HCEC 1CT (cell line): ENCODE results near the gene CCR3.
"Not testable (repeated sequence)": the region's sequence is repeated elsewhere in the genome, so short reads cannot be mapped to it uniquely, and the experiment has no call there.

Experiments used
- DNase-seq: peaks from one replicate; pipeline ENCODE4 v3.0.0-alpha.2; 2017

The CCR3 gene

DNA sequence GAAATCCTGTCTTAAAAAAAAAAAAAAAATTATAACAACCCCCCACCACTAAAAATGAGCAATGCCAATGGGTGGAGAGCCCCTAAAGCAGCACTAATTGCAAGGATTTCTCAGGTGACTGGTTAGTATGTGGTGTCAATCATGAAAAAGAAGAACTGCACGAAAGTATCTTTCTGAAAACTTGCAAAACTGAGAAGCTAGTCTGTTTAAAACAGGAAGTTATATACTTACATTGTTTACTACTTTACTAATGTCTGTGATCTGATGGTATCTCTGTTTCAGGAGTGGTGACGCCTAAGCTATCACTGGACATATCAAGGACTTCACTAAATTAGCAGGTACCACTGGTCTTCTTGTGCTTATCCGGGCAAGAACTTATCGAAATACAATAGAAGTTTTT, at the start of gene CCR3:
TSS of gene CCR3 (plus strand) at position 341 of the 400 bp plus-strand sequence. CDS start 22,699 bp downstream, outside the sequence.
- no peak for DNase-seq

DNA sequence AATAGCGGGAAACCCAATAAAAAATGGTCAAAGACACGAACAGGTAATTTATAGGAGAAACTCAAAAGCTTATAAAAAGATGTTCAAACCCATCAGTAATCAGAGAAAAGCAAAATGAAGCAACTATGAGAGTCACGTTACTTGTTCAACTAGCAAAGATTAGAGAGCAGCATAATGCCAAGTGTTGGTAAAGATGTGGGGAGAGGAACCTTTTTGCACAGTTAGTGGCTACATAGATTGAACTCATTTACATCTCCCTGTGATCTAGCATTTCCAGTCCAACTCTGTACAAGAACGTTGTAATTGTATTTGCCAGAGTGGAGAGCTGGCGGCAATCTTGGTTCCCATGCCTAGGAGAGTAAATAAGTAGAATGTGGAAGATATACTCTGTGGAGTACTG, 49.3 kb upstream of the CCR3 start:
- no peak for DNase-seq

DNA sequence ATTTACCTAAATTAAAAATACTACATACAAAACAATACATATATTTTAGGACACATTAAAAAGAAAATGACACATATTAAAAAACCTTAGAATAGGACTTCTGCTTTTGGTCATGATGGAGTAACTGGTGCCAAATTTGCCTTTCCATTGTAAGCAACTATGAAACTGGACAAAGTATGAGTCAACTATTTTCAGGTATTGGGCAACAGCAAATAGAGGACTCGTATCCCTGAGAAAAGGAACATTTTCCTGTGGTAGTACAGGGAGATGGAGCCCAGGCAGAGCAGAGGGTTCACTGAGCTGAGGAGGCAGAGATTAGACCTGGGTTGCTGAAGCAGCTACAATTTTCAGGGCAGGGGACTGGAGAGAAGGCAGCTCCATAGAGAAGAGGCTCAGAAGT, 48.8 kb upstream of the CCR3 start:
- peak; percentile 56 for DNase-seq

DNA sequence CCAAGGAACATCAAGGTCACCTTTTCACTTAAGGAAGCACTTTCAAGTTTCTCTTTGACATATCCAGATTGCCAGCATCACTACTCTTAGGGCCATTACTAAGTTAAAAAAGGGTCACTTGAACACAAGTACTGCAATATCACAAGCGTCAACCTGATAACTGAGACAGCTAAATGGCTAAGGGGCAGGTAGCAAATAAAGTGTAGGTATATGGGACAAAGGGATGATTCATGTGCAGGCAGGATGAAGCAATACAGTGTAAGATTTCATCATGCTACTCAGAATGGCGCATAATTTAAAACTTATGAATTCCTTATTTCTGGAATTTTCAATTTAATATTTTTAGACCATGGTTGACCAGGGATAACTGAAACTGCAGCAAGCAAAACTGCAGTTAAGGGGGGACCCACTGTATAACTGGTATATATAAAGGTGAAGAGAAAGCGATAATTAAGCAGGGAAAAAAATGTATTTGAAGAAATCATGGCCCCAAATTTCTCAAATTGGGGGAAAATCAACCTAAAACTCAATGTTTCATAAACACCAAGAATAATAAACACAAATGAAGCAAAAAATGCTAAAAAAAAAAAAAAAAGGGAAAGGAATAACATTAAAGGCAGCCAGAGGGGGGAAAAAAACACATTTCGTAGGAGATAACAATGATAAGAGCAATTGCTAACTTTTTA, 47.2 kb upstream of the CCR3 start:
- DNase-seq: no peak

DNA sequence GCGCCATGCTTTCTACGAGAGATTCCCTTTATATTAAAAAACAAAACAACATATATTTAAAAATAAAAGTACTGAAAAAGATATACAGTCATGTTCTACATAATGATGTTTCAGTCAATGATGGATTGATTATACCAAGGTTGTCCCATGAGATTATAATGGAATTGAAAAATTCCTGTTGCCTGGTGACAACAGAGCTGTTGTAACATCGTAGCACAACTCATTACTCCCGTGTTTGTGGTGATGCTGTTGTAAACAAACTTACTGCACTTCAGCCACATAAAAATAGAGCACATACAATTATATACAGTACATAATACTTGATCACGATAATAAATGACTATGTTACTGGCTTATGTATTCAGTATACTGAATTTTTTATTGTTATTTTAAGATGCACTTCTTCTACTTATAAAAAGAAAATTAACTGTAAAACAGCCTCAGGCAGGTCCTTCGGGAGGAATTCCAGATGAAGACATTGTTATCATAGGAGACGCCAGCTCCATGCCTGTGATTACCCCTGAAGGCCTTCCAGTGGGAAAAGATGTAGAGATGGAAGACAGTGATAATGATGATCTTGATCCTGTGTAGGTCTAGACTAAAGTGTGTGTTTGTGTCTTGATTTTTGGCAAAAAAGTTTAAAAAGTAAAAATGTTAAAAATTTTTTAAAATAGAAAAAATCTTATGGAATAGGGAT, 45.9 kb upstream of the CCR3 start:
- no peak for DNase-seq

DNA sequence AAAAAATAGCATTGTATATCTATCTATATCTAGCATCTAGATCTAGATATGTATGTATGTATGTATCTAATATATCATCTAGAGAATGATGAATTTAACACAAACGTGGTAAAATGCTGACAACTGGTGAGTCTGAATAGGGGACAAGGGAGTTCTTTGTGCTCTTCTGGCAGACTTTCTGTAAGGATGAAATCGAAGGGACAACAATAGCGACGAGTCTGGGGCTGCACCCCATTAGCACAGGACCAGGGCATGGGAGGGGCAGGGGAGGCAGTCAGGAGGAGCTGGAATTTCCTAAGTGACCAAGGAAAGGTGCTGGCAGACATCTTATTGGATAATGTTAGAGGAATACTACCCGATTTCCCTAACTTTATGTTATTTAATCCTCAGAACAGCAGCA, 42.0 kb upstream of the CCR3 start:
- no peak for DNase-seq

DNA sequence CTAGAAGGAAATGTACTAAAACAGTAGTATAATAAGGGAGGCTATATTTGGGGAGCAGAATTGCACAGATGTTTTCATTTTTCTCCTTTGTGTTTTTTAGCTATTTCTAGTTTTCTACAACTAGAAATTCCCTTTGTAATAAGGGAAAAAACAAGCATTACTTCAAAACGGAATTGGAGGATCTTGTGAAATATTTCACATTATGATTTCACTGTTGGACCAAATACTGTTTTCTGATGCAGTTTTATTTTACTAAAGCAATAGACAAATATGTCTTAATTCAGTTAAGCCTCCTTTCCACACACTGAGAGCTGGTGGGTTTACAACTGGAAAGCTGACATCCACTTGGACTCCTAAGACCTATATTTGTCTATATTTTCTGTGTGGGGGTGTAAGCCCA, 41.5 kb upstream of the CCR3 start:
- DNase-seq: no peak

DNA sequence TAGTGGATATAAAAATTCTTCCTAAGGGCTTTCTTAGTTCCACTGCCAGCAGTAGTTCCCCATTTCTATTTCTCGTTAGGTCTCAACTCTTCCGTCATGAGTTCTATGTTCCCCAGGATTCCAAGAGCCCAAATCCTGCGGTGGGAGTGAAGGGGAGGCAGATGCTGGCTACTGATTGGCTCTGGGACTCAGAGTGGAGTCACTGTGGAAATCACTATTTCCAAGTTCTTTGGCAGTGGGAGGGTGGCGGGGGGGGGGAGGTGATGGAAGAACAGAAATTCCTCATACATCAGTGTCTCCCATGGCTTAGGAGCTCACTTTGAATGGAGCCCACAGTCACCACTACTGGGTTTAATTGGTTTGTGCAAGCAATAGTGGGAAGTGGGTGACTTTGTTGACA, 39.7 kb upstream of the CCR3 start:
- DNase-seq: no peak

DNA sequence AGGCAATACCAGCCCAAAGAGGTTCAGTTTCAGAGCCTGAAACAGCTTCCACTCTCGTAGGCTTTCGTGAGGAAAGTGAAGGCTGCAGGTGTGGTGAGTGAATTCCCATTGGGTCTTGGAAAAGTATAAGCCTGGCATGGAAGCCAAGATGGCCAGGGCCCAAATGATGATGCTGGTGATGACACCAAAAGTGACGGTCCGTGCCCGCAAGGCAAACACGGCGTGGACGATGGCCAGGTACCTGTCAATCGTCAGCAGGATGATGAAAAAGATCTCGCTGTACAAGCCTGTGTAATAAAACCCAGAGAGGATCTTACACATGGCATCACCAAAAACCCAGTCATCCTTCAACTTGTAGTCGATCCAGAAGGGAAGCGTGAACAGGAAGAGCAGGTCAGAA, 38.6 kb upstream of the CCR3 start:
- no peak for DNase-seq

DNA sequence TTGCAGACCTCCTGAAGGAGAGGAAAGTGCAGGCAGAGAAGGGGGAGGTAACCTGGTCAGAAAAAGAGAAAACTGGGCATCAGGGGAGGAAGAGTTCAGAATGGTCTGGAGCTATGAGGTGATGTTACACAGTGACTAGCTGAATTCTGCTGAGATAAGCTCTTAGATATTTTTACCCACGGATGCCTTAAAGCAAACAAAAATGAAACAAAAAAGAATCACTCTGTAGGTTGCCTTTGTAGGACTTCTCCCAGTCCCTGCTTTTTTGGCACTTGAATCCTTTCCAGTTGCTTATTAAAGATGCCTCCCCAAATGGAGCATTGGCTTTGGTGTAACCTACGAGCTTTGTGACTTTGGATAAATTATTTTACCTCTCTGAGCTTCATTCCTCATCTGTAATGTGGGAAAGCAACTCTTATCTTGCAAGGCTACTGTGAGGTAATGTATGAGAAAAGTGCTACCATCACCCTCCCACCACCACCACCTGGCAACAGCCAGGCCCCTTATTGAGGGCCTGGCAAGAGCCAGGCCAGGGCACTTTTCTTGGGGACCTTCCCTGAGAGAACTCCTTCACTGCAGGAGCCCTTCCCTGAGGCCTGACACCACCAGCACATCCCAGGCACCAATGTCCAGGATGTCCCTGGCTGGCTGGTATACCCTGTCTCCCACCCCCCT, 36.8 kb upstream of the CCR3 start:
- no peak for DNase-seq

DNA sequence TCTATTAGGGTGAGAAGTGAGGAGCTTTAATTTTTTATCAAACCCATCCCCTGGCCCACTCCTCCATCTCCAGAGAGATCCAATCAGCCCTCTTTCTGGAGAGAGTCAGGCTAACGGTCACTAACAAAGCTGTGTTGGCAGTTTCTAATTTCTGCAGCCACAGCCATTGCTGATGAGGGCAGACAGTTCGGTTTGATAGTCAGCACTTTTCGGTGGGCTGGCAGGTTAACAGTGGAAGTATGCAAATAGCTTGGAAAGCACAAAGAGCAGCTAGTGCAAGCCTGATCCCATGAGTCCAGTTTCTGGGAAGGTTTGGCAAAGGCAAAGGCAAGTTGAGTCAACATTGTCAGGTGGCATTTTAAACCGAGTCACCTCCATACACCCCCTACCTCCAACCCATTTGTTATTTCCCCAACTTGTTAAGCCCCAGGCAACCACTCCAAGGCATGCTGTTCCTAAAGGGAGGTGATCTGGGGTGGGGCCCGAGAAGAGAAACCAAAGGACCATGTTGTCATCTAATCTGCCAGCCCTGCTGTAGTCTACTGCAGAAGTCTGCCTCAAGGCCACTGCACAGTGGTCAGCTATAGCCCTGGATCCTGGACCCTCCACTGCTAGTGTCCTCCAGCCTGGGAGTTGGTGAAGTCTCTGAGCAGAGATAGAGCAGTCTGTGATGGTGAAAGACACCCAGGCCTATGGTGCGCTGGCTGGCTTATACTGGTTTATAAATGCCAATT, 35.8 kb upstream of the CCR3 start:
- DNase-seq: no peak

DNA sequence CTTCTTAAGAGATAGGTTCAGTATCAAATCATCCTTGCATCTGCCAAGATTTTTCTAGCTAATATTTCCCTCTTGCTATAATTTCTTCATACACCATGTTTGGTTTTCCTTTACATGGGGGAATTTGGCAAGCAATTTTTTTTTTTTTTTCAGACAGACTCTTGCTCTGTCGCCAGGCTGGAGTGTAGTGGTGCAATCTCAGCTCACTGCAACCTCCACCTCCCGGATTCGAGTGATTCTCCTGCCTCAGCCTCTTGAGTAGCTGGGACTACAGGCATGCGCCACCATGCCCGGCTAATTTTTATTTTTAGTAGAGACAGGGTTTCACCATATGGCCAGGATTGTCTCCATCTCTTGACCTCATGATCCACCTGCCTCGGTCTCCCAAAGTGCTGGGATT, 34.7 kb upstream of the CCR3 start:
- DNase-seq: not testable (repeated sequence)

DNA sequence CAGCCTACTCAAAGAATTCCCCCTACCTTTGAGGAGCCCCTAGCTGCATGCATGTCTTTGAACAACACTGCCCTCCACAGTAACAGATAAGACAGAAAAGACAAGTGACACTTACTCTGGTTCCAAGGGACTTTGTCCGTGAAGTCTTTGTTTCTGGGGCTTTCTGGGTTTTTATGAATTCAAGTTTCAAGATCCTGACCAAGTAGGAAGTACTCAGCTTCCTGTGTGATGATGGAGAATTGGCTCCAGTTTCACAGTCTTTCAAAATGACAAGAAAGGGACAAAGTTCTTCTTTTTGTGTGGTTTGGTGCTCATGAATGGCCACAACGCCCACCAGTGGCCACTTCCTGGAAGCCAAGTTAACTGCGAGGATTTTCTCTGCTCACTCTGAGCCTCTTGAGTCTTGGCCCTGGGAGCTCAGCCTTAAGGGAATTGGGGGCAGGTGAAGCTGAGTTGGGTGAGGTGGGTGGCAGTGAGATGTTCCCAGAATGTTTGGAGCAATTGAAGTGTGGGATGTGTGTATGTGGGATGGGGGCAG, 34.0 kb upstream of the CCR3 start, which contains the start of gene CCR1:
TSS of gene CCR1 (minus strand) at position 147 of the 538 bp plus-strand sequence. CDS start 4,000 bp downstream, outside the sequence.
- peak; percentile 77 for DNase-seq

DNA sequence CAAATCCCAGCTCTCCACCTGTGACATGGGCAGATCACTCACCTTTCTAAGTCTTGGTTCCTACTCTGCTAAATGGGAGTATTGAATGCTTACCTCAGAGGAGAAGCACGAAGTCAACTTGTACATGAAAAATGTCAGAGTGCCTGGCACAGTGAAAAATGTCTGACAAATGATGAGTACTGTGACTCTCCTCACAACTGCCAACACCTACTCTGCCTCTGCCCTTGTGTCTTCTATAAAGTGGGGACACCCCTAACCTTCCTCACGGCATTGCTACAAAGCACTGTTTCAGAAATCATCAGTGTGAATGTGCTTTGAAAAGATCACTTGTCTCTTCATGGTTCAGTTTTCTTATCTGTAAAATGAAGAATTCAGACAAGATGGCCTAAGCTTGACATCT, 33.2 kb upstream of the CCR3 start:
- no peak for DNase-seq

DNA sequence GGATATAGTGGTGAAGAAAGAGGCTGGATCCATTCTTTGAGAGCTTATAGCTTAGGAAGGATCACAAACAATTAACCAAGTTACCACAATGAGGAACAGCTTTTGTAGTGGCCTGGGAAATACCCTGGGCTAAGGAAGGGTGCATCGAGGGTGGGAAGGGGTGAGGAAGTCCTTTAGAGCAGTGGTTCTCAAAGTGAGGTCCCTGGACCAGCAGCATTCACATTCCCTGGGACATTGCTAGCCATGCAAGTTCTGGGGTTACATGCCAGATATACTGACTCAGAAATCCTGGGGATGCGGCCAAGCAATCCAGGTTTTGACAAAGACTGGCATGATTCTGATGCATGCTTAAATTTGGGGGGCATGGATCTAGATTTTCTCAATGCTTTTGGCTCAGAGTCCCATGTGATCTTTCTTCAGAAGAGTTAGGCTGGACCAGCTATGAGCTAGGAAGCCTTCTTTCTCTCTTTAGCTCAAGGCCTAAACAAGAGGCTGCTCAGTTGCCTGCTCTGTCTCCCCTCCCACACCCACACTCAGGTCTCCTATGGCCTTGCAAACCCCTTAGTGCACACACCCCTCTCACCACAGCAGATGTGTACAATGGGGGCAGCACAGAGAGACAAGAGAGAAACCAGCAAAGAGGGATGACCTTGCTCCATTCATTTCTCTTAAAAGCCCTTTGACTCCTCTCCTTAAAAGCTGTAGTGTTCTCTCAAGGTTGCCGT, 32.4 kb upstream of the CCR3 start:
- peak; percentile 72 for DNase-seq

DNA sequence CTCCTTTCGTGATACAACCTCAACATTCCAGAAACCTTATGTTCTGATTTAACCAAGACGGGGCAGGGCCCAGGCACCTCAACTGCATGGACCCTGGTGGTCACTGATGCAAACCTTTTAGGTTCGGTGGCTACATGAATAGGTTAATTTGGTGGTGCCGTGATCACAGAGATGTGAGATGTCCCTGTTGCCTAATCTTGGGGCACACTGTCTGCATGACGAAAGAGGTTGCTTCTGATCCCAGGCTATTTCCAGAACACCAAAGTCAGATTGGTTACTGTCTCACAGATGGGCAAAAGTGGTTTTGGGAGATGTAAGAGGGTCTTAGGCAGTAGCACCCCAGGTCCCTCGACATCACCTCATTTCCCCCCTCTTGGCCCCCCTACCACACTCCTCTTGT, 30.2 kb upstream of the CCR3 start:
- no peak for DNase-seq

DNA sequence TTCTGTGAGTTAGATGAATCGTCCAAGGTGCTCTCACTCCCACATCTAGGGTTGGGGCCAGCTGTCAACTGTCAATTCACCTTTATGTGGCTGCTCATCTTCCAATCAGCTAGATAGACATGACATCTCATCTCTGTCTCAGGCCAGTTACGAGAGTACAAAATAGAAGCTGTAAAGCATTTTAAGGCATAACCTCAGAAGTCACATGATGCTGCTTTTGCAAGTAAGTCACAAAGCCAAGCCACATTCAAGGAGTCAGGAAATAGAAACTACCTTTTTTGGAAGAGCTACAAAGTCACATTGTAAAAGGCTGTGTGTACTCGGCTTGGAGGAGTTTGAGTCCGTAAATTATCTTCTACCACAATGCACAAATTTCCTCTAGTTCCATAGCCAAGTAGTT, 29.1 kb upstream of the CCR3 start:
- DNase-seq: no peak

DNA sequence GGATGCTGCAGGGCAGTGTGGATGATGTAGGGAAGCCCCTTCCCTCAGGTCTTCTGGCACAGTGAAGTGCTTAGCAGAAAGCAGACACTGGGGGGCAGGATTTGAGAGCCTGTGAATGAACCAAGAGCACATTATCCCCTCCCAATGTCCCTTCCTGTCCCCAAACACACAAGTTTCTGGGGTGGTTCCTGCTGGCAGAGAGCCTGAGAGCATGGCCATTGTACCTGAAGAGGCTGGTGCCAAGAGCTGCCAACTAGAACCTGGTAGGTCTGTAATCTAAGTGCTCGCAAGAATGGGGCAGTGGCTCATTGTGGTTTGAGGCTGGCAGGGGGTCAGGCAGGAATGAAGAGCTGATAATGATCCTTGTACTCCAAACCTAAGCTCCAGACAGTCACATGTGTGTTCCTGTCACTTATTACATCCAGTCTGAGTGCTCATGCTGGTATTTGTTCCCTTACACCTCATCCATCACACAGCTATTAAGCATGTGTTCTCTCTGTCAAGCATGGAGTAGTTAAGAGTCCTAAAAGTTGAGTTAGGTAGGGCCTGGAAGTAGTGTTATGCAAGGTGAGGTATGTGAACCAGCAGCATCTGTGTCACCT, 27.4 kb upstream of the CCR3 start:
- peak; percentile 12 for DNase-seq

DNA sequence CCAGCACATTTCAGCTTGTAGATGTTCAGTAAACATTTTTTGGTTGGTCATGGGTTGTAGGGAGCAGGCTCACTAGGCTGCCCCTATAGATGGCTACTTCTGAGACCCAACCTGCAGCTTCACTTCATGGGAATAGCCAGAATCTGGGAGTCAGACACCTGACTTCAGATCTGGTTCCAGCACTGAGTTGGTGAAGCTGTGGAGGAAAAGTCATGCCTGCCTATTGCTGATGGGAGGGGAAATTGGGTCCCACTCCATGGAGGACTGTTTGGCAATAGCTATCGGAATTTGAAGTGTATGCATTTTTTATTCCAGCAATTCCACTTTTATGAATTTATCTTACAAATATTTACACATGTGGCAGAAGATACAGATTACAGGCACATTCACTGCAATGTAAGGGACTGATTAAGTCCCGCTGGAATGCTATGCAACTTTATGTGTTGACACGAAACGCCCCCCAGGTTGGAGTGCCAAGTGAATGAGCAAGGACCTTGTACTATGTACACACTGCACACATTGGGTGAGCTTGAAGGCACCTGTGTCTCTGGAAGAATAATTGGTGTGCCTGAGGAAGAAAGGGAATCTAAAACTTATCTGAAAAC, 26.3 kb upstream of the CCR3 start:
- DNase-seq: peak; percentile 84

DNA sequence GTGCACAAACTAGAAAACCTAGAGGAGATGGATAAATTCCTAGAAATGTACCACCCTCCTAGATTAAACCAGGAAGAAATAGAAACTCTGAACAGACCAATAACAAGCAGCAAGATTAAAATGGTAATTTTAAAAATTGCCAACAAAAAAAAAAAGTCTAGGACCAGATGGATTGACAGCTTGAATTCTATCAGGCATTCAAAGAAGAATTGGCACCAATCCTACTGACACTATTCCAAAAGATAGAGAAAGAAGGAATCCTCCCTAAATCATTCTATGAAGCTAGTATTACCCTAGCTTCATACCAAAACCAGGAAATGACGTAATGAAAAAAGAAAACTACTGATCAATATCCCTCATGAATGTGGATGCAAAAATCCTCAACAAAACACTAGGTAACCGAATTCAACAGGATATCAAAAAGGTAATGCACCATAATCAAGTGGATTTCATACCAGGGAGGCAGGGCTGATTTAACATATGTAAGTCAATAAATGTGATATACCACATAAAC, 24.0 kb upstream of the CCR3 start:
- no peak for DNase-seq

DNA sequence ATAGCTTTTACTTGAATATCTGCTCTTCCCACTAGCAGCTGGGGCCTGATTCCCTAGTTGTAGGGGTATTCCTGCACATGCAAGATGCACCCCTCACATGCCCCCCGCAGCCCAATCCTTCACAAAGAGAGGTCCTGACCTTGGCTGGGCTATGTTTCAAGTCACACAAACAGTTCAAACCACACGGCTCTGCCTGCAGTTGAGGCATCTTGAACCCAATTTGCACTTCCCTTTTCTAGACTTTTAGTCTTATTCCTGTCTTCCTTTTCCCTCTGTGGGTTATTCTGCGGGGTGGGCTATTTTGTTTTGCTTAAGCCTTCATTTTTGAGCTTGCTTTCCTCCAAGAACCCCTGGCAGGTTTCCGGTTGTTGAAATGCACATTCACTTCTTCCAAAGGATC, 20.9 kb upstream of the CCR3 start:
- DNase-seq: no peak
